ENCODE data around the gene PCDHA1.
"Not testable (repeated sequence)": the region's sequence is repeated elsewhere in the genome, so short reads cannot be mapped to it uniquely, and the experiment has no call there.

PCDHA1 gene

DNA sequence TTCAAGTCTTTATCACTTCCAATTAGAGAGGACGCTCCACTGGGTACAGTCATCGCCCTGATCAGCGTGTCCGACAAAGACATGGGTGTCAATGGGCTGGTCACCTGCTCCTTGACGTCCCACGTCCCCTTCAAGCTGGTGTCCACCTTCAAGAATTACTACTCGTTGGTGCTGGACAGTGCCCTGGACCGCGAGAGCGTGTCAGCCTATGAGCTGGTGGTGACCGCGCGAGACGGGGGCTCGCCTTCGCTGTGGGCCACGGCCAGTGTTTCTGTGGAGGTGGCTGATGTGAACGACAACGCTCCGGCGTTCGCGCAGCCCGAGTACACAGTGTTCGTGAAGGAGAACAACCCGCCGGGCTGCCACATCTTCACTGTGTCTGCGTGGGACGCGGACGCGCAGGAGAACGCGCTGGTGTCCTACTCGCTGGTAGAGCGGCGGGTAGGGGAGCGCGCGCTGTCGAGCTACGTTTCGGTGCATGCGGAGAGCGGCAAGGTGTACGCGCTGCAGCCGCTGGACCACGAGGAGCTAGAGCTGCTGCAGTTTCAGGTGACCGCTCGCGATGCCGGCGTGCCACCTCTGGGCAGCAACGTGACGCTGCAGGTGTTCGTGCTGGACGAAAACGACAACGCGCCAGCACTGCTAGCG is 22.4 kb downstream of the PCDHA1 start:
- peak; percentile 20 for FAIRE-seq

DNA sequence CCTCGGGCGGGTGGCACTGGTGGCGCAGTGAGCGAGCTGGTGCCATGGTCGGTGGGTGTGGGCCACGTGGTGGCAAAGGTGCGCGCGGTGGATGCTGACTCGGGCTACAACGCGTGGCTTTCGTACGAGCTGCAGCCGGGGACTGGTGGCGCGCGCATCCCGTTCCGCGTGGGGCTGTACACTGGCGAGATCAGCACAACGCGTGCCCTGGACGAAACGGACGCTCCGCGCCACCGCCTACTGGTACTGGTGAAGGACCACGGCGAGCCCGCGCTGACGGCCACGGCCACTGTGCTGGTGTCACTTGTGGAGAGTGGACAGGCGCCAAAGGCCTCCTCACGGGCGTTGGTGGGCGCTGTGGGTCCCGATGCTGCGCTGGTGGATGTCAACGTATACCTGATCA is 22.9 kb downstream of the PCDHA1 start:
- DNase-seq (ENCODE audit: low spot score) (no peak), FAIRE-seq (no peak)

More for the DNA sequence above, 22.4 kb downstream of the PCDHA1 start:
- DNase-seq (ENCODE audit: low spot score), result not testable (repeated sequence)

DNA sequence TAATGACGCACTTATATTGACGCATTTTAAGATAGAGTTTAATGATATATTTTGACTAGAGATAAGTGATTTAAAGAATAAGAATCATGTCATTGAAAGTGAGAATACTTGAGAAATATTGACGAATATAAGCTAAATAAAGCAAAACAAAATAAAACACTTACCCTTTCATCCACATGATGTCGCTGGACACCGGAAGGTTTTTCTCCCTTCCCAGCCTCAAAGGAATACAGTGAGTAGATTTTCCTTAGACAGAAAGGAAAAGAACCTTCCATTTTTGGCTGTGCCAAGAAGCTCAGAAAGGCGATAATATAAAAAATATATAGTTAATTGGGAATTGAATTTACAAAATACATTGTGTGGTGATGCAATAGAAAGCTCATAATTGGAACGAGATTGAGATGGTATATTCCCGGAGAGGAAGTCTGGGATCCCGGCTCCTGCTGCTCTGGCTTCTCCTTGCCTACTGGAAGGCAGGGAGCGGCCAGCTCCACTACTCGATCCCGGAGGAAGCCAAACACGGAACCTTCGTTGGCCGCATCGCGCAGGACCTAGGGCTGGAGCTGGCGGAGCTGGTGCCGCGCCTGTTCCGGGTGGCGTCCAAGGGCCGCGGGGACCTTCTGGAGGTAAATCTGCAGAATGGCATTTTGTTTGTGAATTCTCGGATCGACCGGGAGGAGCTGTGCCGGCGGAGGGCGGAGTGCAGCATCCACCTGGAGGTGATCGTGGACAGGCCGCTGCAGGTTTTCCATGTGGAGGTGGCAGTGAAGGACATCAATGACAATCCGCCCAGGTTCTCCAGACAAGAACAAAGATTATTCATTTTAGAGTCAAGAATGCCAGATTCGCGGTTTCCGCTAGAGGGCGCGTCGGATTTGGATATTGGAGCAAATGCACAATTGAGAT is 35.7 kb downstream of the PCDHA1 start, which contains the start of gene PCDHA5:
PCDHA5 (plus strand) TSS at position 239 of the 906 bp plus-strand sequence.
- FAIRE-seq, result no peak
- peak; percentile 47 for DNase-seq (ENCODE audit: low spot score)

DNA sequence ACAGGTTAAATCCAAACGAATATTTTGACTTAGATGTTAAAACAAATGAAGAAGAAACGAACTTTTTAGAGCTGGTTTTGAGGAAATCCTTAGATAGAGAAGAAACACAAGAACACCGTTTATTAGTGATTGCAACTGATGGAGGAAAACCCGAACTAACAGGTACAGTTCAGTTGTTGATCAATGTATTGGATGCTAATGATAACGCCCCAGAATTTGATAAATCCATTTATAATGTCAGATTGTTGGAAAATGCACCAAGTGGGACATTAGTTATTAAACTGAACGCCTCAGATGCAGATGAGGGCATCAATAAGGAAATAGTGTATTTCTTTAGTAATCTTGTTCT is 36.3 kb downstream of the PCDHA1 start:
- FAIRE-seq, result no peak

DNA sequence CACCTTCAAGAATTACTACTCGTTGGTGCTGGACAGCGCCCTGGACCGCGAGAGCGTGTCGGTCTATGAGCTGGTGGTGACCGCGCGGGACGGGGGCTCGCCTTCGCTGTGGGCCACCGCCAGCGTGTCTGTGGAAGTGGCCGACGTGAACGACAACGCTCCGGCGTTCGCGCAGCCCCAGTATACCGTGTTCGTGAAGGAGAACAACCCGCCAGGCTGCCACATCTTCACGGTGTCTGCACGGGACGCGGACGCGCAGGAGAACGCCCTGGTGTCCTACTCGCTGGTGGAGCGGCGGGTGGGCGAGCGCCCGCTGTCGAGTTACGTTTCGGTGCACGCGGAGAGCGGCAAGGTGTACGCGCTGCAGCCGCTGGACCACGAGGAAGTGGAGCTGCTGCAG is 37.0 kb downstream of the PCDHA1 start:
- not testable (repeated sequence) for DNase-seq (ENCODE audit: low spot score); FAIRE-seq

More for the DNA sequence above, 36.3 kb downstream of the PCDHA1 start:
- DNase-seq (ENCODE audit: low spot score), result no peak

DNA sequence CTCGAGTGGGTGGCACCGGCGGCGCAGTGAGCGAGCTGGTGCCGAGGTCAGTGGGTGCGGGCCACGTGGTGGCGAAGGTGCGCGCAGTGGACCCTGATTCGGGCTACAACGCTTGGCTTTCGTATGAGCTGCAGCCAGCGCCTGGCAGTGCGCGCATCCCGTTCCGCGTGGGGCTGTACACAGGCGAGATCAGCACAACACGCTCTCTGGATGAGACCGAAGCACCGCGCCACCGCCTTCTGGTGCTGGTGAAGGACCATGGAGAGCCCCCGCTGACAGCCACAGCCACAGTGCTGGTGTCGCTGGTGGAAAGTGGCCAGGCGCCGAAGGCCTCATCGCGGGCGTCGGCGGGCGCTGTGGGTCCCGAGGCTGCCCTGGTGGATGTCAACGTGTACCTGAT is 37.5 kb downstream of the PCDHA1 start:
- FAIRE-seq, result no peak

DNA sequence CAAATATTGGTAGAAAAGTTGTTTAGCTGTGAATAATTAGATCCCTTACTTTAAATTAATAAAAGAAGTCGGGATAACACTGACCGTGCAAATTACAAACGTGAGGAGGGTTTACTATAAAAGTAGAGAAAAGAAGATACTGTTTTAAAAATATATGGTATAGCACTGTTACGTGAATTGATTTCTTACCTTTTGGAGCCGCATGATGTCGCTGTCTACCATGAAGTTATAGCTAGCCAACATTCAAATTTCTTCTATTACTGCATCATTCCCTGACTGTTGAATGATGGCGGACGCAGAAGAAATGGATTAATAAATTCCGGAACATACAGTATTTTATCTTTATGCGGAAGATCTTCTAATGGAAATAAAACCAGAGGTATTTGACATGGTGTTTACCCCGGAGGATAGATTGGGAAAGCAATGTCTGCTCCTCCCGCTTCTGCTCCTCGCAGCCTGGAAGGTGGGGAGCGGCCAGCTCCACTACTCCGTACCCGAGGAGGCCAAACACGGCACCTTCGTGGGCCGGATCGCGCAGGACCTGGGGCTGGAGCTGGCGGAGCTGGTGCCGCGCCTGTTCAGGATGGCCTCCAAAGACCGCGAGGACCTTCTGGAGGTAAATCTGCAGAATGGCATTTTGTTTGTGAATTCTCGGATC is 41.9 kb downstream of the PCDHA1 start, which contains the start of gene PCDHA6:
PCDHA6 (plus strand) TSS at position 257 of the 658 bp plus-strand sequence; CDS start at position 389, 132 bp downstream.
- DNase-seq (ENCODE audit: low spot score) (peak; percentile 8), FAIRE-seq (peak; percentile 50)

More for the DNA sequence above, 37.5 kb downstream of the PCDHA1 start:
- DNase-seq (ENCODE audit: low spot score), result no peak

DNA sequence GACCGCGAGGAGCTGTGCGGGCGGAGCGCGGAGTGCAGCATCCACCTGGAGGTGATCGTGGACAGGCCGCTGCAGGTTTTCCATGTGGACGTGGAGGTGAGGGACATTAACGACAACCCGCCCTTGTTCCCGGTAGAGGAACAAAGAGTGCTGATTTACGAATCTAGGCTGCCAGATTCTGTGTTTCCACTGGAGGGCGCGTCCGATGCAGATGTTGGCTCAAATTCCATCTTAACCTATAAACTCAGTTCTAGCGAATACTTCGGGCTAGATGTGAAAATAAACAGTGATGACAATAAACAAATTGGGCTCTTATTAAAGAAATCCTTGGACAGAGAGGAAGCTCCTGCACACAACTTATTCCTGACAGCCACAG is 42.4 kb downstream of the PCDHA1 start:
- peak; percentile 28 for DNase-seq (ENCODE audit: low spot score)
- FAIRE-seq, result no peak

DNA sequence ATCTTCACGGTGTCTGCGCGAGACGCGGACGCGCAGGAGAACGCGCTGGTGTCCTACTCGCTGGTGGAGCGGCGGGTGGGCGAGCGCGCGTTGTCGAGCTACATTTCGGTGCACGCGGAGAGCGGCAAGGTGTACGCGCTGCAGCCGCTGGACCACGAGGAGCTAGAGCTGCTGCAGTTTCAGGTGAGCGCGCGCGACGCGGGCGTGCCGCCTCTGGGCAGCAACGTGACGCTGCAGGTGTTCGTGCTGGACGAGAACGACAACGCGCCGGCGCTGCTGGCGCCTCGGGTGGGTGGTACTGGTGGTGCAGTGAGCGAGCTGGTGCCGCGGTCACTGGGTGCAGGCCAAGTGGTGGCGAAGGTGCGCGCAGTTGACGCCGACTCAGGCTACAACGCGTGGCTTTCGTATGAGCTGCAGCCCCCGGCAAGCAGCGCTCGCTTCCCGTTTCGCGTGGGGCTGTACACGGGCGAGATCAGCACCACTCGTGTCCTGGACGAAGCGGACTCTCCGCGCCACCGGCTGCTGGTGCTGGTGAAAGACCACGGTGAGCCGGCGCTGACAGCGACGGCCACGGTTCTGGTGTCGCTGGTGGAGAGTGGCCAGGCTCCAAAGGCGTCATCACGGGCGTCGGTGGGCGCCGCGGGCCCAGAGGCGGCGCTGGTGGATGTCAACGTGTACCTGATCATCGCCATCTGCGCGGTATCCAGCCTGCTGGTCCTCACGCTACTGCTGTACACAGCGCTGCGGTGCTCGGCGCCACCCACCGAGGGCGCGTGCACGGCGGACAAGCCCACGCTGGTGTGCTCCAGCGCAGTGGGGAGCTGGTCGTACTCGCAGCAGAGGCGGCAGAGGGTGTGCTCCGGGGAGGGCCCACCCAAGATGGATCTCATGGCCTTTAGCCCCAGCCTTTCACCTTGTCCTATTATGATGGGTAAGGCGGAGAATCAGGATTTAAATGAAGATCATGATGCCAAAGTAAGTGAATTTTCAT is 43.9 kb downstream of the PCDHA1 start:
- not testable (repeated sequence) for DNase-seq (ENCODE audit: low spot score); FAIRE-seq

DNA sequence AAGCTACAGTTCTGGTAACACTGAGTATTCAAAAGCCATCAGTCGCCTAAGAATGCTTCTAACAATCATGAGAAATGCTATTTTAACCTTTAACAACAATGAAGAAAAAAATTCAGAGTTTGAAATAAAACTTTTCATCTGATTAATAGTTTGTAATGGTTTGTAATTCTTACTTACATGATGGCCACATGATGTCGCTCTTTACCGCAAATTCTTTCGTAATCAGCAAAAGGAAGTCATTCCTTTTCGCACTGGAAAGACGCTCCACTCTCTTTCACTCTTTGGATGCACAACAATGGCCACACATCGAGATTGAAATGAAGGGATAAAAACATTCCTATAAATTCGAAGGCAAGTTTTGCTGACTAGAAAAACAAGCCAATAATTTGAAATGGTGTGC is 48.1 kb downstream of the PCDHA1 start, which contains the start of gene PCDHA7:
PCDHA7 (plus strand) TSS at position 277 of the 400 bp plus-strand sequence; CDS start at position 392, 115 bp downstream.
- DNase-seq (ENCODE audit: low spot score), result no peak
- no peak for FAIRE-seq

DNA sequence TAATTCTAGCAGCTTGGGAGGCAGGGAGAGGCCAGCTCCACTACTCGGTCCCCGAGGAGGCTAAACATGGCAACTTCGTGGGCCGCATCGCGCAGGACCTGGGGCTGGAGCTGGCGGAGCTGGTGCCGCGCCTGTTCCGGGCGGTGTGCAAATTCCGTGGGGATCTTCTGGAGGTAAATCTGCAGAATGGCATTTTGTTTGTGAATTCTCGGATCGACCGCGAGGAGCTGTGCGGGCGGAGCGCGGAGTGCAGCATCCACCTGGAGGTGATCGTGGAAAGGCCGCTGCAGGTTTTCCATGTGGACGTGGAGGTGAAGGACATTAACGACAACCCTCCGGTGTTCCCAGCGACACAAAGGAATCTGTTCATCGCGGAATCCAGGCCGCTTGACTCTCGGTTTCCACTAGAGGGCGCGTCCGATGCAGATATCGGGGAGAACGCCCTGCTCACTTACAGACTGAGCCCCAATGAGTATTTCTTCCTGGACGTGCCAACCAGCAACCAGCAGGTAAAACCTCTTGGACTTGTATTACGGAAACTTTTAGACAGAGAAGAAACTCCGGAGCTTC is 48.6 kb downstream of the PCDHA1 start:
- DNase-seq (ENCODE audit: low spot score); FAIRE-seq: not testable (repeated sequence)

DNA sequence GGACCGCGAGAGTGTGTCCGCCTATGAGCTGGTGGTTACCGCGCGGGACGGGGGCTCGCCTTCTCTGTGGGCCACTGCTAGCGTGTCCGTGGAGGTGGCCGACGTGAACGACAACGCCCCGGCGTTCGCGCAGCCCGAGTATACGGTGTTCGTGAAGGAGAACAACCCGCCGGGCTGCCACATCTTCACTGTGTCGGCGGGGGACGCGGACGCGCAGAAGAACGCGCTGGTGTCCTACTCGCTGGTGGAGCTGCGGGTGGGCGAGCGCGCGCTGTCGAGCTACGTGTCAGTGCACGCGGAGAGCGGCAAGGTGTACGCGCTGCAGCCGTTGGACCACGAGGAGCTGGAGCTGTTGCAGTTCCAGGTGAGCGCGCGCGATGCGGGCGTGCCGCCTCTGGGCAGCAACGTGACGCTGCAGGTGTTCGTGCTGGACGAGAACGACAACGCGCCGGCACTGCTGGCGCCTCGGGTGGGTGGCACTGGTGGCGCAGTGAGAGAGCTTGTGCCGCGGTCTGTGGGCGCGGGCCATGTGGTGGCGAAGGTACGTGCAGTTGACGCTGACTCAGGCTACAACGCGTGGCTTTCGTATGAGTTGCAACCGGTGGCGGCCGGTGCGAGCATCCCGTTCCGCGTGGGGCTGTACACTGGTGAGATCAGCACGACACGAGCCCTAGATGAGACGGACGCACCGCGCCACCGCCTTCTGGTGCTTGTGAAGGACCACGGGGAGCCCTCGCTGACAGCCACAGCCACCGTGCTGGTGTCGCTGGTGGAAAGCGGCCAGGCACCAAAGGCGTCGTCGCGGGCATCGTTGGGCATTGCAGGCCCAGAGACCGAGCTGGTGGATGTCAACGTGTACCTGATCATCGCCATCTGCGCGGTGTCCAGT is 49.9 kb downstream of the PCDHA1 start:
- DNase-seq (ENCODE audit: low spot score), result no peak

DNA sequence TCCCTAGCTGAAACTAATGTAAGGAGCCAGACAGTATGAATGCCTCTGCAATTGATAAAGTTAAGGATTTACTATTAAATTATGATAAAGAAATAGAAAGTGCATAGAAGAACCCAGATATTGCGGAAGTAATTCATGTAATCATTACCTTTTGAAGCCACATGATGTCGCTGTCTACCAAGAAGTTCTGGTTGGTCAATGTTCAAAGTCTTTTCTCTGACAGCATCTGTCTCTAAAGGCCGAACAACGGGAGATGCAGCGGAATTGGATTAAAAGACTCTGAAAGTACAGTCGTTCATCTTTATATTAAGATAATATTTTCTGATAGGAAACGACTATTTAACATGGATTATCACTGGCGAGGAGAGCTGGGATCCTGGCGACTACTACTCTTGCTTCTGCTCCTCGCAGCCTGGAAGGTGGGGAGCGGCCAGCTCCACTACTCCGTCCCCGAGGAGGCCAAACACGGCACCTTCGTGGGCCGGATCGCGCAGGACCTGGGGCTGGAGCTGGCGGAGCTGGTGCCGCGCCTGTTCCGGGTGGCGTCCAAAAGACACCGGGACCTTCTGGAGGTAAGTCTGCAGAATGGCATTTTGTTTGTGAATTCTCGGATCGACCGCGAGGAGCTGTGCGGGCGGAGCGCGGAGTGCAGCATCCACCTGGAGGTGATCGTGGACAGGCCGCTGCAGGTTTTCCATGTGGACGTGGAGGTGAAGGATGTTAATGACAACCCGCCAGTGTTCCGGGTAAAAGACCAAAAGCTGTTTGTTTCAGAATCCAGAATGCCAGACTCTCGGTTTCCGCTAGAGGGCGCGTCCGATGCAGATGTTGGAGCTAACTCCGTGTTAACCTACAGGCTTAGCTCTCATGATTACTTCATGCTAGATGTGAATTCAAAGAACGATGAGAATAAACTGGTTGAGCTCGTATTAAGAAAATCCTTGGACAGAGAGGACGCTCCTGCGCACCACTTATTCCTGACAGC is 55.3 kb downstream of the PCDHA1 start, which contains the start of gene PCDHA8:
PCDHA8 (plus strand) TSS at position 210 of the 985 bp plus-strand sequence; CDS start at position 345, 135 bp downstream.
- FAIRE-seq (no peak), DNase-seq (ENCODE audit: low spot score) (peak; percentile 39)

More for the DNA sequence above, 49.9 kb downstream of the PCDHA1 start:
- FAIRE-seq, result no peak

DNA sequence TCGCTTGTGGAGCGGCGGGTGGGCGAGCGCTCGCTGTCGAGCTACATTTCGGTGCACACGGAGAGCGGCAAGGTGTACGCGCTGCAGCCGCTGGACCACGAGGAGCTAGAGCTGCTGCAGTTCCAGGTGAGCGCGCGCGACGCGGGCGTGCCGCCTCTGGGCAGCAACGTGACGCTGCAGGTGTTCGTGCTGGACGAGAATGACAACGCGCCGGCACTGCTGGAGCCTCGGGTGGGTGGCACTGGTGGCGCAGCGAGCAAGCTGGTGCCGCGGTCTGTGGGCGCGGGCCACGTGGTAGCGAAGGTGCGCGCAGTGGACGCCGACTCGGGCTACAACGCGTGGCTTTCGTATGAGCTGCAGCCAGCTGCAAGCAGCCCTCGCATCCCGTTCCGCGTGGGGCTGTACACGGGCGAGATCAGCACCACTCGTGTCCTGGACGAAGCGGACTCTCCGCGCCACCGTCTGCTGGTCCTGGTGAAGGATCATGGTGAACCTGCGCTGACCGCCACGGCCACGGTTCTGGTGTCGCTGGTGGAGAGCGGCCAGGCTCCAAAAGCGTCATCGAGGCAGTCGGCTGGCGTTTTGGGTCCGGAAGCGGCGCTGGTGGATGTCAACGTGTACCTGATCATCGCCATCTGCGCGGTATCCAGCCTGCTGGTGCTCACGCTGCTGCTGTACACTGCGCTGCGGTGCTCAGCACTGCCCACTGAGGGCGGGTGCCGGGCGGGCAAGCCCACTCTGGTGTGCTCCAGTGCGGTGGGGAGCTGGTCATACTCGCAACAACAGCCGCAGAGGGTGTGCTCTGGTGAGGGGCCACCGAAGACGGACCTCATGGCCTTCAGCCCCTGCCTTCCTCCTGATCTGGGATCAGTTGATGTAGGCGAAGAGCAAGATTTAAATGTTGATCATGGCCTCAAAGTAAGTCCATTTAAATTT is 57.1 kb downstream of the PCDHA1 start:
- DNase-seq (ENCODE audit: low spot score) (no peak), FAIRE-seq (no peak)

DNA sequence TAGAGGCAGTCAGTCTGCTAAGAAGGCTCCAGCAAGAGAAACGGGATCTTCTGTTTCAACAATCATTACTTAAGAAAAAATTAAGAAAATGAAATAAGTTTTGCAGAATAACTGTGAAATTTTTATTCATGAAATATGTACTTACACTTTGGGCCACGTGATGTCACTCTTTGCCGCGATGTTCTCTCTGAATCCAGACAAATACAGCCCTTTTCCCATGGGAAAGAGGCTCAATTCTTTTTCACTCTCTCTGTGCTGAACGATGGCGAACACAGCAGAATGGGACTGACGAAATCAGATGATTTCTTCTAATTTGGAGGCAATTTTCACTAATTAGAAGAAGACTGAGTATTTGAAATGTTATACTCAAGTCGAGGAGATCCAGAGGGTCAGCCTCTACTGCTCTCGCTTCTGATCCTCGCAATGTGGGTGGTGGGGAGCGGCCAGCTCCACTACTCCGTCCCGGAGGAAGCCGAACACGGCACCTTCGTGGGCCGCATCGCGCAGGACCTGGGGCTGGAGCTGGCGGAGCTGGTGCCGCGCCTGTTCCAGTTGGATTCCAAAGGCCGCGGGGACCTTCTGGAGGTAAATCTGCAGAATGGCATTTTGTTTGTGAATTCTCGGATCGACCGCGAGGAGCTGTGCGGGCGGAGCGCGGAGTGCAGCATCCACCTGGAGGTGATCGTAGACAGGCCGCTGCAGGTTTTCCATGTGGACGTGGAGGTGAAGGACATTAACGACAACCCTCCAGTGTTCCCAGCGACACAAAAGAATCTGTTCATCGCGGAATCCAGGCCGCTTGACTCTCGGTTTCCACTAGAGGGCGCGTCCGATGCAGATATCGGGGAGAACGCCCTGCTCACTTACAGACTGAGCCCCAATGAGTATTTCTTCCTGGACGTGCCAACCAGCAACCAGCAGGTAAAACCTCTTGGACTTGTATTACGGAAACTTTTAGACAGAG is 62.5 kb downstream of the PCDHA1 start, which contains the start of gene PCDHA9:
PCDHA9 (plus strand) TSS at position 244 of the 964 bp plus-strand sequence; CDS start at position 358, 114 bp downstream.
- FAIRE-seq; DNase-seq (ENCODE audit: low spot score): not testable (repeated sequence)
